ENCODE results near the gene TRAF2.
A peak's percentile ranks its signal among the peaks of the same experiment; 100 is the strongest.
"Not testable (repeated sequence)": the region's sequence is repeated elsewhere in the genome, so short reads cannot be mapped to it uniquely, and the experiment has no call there.

TRAF2 gene

DNA sequence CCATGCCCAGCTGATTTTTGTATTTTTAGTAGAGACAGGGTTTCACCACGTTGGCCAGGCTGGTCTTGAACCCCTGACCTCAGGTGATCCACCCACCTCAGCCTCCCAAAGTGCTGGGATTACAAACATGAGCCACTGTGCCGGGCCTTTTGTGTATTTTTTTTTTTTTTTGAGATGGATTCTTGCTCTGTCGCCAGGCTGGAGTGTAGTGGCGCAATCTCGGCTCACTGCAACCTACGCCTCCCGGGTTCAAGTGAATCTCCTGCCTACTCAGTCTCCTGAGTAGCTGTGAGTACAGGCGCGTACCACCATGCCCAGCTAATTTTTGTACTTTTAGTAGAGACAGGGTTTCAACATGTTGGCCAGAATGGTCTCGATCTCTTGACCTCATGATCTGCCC is 2.6 kb upstream of the TRAF2 start:
- DNase-seq, result not testable (repeated sequence)

DNA sequence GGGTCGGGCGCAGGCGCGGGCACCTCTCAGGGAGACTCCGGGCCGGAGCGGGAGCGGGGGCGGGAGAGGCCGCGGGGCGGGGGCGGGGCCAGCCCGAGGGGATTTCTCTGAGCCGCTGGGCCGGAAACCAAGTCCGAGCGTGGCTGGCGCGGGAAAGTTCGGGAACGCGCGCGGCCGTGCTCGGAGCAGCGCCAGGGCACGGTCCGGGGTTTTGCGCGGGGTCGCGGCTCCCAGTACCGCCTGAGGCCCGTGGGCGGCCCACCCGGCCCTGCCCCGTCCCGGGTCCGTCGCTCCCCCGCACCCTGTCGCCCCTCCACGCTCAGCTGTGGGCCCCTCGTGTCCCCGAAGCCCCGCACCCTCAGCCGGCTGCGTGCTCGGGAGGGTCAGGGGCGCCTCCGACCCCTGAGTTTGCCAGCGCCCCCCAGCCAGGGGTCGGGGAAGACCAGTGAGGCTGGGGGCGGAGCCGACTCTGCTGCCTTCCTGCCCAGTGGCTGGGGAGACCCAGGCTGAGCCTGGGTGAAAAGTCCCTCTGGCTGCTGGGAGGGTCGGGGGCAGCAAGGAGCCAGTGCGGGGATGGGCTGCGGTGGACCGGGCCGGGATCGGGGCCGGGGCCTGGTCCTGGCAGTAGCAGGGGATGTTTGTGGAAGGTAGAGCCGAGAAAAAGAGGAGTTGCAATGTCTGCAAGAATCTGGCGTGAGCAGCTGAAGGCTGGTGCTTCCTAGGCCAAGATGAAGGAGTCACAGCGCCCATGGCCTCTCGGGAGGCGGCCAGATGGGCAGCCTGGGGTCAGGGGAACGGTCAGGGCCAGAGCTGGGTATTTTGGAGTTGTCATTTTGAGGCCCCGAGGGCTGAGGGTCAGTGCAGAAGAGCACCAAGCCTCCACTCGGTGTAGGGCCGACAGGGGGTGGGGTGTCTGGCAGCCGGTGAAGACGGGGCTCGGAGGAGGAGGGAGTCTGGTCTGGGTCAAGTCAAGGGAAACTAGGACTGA is 588 bp downstream of the TRAF2 start:
- peak; percentile 39 for DNase-seq

DNA sequence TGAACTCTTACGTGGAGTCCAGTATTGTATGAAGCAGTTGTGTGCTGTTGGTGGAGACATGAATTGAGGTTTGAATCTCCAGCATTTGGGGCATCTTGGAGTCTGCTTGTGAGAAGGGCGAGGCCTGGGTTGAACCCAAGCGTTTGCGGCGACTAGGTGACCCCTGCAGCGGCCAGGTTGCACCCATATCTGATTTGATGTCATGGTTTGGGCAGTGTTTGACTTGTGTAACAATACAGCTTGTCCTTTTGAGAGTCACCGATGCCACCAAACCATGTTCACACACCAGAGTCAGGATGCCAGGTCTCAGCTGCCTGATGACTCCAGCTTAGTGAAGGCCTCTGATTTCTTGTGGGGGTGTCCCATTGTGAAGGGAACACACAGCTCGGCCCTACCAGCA is 2.1 kb downstream of the TRAF2 start:
- DNase-seq, result no peak

DNA sequence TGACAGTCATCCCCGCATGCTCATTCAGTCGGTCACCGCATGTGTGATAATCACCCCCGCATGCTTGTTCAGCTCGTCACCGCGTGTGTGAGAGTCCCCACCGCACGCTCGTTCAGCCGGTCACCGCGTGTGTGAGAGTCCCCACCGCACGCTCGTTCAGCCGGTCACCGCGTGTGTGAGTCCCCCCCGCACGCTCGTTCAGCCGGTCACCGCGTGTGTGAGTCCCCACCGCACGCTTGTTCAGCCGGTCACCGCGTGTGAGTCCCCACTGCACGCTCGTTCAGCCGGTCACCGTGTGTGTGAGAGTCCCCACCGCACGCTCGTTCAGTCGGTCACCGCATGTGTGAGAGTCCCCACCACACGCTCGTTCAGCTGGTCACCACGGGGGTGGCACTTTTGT is 3.5 kb downstream of the TRAF2 start:
- DNase-seq, result no peak

DNA sequence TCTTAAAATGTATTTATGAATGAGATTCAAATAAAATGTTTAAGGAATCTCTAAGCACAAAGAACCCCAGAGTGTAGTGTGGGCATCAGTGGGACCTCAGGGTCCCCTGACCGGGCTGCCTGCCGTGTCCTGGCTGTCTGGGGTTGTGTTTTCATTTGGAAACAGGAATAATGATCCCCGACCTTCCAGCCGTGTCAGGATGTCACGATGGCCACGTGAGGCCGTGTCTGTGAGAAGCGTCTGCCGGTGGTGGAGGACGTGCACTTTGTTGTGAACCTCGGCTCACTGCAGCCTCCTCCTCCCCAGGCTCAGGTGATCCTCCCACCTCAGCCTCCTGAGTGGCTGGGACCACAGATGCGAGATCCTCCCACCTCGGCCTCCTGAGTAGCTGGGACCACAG is 4.3 kb downstream of the TRAF2 start:
- no peak for DNase-seq

DNA sequence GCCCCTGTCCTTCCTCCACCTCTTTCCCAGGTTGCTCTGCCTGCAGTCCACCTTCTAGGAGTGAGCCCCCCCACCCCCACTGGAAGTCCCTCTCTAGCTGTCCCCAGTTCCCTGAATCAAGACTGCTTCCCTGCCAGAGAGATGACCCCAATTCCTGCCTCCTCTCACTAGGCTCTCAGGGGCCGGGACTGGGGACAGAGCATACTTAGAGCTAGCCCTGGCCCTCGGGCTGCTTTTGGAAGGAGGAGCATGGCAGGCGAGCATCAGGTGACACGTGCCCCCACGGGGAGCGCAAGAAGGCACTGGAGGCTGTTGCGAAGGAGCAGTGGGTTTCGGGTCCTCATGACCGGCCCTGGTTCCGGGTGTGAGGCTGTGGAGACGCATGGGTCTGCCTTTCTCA is 9.7 kb downstream of the TRAF2 start:
- DNase-seq, result no peak

DNA sequence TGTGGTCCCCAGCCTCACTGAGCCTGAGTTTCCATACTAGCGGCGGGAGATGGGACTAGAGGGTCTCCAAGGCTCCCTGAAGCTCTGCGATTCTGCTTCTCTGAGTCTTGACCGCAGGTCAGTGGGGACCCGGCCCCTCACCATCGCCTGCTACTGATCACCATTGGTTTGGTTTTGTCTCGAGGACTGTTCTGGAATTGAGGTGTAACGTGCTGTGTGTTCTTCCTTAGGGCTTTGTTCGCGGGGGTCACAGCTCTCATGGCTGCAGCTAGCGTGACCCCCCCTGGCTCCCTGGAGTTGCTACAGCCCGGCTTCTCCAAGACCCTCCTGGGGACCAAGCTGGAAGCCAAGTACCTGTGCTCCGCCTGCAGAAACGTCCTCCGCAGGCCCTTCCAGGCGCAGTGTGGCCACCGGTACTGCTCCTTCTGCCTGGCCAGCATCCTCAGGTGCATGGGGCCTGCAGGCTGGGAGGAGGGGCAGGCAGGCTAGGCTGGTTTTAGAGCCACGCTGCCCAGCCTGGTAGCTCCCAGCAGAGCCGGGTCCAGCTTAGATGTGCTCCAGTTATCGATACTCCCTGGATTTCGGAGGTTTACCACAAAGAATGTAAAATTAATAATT is 12.3 kb downstream of the TRAF2 start:
- DNase-seq, result no peak

DNA sequence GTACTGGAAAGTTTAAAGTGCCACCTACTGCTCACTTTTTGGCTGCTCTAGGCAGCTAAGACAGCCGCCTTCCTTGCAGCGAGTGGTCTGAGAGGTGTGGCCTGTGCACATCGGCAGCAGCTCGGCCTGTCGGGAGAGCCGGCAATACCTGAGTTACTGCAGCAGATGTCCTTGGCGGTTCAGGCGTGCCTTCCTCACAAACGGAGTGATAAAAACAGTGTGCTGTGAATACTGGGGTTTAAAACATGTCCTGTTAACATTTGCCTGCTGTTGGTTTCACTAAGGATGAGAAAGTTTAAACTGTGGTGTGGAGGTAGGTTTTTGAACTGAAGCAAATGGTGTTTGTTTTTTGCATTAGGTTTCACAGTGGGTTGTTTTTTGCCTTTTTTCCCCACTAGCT is 12.9 kb downstream of the TRAF2 start:
- no peak for DNase-seq

DNA sequence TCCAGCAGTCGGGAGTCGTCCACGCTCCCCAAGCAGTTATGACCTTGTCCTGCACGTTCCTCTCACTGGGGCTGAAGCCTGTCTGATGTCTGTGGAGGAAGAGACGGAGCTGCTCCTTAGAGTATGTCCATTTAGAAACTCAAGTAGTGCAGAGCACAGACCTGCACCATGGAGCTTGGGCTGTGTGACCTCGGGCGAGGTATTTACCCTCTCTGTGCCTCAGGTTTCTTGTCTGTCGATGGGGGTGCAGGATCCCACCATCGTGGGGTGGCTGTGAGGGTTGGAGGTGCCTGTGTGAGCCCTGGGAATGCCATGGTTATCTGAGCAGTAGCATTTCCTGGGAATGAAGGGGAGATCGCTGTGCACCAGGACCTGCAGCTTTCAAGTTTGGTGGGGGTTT is 14.2 kb downstream of the TRAF2 start:
- DNase-seq, result no peak

DNA sequence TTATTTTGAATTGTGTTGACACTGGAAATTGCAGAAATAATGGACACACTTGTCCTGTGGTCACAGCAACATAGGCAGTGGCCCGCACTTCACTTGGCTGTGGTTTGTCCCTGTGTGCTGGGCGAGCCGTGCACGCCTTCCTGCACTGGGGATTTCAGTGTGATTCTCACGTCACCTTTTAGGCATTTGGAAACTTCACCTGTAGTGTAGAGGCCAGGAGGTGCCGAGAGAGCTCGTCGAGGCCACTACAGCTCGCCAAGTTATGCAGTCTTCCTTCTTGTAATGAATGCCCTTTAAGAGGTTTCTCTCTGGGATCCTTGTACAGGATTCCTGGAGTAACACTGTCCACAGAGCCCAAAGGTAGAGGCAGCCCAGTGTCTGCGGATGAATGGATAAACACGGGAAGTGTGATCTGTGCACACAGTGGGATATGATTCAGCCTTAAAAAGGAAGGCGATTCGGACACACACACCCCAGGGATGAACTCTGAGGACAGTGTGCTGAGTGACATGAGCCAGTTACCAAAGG is 14.7 kb downstream of the TRAF2 start:
- no peak for DNase-seq

DNA sequence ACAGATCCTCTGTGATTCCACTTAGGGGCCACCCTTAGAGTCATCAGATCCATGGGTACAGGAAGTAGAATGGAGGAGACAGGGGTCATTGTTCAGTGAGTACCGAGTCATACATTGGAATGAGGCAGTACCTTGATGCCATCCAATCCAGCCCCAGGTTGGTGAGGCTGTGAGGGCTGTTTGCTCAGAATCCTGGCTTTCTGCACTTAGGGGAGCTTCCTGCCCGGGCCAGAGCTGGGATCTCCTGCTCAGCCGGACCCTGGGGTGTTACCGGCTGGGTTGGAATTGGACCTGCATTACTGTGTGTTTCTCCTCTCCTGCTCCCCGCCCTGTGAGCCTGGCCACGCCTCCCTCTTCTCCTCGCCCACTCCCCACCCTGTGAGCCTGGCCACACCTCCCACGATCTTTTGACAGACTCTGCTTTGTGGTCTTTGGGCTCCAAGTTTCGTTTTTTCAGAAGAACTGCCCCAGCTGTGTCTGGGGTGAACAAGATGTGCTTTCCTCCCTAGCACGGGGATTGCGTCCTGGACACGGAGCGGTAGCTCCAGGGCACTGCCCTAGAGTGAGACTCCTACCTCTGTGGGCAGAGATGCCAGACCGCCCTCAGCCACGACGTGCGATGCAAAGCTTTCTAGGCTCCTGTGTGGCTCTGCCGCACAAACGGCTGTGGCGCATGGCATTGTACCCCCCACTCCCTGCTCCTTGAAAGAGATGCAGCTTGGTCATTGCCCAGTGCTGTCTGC is 15.4 kb downstream of the TRAF2 start:
- no peak for DNase-seq

DNA sequence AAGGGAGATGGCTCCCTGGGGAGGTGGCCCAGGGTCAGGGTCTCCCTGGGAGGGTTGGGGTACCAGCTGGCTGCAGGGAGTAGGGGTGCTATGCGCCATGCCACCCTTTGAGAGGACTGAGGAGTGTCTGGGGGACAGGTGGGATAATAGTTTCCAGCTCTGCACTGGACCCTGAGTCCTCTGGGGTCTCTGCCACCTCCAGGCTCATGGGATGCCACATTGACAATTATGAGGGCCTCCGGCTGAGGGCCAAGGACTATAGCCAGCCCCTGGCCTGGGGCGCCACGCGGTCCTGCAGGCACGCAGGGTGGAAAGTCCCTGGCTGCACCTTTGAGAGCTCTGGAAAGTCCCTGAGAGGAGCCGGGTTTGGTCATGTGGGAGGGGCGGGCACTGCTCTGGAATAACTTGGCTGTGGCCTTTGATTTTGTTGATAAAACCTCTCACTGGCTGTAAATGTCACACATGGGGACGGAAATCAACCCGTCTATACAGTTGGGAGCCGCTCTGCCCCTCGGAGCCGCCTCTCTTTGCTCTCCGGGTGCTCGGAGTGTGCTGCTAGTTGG is 16.0 kb downstream of the TRAF2 start:
- DNase-seq, result no peak

DNA sequence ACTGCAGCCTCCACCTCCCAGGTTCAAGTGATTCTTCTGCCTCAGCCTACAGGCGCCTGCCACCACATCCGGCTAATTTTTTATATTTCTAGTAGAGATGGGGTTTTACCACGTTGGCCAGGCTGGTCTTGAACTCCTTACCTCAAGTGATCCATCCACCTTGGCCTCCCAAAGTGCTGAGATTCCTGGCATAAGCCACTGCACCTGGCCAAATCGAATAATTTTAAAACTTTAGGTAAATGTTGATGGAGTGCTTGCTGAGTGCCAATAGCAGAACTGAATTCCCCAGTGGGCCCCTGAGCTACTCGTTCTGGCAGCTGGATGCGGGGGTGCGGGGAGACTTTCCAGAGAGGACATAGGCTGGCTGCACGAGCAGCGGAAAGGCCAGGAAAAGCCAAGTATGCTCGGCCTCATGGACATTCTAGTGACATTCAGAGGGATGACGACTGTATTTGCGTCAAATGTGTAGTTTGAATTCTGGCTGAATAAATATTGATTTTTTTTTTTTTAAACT is 16.8 kb downstream of the TRAF2 start:
- DNase-seq, result no peak

DNA sequence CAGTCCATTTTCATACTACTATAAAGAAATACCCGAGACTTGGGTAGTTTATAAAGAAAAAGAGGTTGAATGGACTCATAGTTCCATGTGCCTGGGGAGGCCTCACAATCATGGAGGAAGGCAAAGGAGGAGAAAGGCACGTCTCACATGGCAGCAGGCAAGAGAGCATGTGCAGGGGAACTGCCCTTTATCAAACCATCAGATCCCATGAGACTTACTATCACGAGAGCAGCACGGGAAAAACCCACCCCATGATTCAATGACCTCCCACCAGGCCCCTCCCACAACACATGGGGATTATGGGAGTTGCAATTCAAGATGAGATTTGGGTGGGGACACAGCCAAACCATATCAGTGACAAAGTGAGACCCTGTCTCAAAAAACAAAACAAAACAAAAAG is 19.9 kb downstream of the TRAF2 start:
- DNase-seq, result no peak

DNA sequence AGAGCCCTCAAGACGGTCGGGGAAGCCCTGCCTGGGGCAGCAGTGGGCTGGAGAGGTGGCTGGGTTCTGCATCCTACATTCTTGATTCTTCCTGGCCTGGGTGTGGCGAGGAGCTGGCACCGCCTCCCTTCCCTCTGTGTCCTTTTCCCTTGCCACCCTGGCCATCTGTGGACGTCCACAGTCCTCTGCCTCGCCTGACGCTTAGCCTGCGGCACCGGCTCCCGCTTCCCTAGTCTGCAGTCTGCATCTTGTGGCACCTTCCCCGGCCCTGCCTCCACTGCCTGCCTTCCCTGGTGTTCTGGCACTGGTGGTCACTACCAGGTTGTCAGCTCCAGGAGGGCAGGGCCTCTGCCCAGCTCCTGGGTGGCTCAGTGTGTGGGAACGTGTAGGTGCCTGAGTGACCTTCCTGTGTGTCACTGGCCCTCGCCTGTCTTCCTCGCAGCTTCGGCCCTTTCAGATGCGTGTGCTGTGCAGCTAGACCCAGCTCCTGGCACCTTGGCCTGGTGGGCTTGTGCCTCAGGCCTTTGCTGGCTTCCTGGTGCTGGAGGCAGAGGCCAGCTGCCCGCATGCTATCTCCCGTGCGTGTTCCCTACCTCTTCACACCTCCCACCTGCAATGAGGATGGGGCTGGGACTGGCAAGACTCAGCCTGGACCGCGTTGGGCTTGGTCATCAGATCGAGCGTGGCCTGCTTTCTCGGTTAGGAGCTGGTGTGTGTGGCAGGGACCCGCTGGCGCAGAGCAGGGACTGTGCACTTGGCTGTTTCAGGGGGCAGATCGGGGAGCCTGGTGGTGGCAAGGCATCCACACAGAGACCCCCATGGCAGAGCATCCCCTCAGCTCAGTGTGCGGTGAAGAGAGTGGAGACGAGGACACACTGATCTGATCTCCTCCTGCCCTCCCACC is 20.9 kb downstream of the TRAF2 start:
- no peak for DNase-seq

DNA sequence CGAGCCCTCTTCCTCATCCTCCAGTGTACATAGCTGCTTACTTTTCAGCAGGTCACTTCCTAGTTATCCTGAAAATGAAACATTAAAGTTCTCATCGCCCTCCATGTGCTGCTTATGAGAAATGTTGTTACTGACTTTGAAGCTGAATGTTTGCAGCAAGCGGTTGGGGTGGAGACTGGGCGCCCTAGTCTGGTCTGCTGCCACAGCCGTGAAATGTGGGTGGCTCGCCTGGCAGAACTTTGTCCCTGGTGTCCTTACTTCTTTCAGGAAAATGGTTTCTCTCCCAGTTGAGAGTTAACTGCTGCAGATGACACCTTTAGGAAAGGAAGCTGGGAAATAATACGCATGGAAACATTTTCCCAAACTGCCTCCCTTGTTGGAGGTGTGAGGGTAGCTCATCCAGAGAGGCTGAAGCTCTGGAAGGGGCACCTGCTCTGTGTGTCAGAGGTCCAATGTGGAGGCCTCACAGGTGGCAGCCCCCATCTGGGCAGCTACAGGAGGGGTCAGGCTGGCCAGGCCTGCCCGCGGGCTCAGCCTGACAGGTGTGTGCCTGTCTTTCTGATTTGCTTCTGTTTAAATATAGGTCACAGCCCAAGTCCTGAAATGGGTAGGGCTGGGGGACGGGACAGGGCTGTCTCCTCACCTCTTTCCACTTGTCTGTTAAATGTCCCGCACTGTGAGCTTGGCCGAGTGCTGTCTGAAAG is 24.0 kb downstream of the TRAF2 start:
- DNase-seq, result no peak

DNA sequence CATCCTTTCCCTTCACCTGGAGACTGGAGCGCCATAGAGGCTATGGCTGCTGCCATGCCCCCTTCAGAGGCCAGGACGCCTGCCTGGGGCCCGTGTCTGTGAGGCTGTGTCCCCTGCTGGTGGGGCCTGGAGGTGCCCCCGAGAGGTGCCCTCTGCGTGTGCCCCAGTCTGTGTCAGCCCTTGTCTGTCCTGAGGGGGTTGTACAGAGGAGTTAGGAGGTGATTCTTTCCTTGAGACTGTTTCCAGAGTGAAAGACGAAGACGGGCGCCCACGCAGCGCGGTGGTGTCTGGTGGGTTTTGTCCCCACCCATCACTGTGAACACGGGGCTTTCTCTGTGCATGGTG is 24.6 kb downstream of the TRAF2 start:
- no peak for DNase-seq

DNA sequence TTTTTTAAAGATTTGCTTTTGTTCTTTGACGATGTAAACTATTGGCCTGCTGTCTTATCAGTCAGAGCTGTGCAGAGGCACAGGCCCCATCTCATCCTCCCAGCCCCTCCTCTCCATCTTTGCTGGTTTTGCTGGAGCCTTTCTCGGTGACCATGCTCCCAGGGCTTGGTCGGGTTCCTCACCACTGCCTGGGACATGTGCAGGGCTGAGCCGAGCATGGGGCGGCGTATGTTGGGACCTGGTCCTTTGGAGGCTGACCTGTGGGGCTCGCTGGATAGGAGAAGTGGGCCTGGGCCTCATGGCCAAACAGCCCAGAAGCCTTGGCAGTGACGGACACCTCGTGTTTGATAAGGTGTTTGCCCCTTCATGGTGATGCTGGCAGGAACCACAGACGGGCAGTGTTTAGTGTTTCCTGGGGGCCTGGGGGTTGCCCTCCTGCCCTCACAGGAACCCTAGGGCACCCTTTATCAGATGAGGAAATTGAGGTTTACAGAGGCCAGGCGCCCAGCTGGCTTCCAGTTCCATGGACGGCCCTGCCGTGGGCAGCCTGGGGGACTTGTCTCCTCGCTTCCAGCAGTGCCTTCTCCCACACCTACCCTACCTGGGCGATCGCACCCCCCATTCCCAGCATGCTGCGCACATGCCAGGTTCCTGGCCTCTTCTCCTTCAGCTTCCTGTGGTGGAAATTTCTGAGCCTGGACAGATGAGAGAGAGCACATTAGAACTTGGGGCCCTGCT is 27.6 kb downstream of the TRAF2 start:
- DNase-seq, result no peak

DNA sequence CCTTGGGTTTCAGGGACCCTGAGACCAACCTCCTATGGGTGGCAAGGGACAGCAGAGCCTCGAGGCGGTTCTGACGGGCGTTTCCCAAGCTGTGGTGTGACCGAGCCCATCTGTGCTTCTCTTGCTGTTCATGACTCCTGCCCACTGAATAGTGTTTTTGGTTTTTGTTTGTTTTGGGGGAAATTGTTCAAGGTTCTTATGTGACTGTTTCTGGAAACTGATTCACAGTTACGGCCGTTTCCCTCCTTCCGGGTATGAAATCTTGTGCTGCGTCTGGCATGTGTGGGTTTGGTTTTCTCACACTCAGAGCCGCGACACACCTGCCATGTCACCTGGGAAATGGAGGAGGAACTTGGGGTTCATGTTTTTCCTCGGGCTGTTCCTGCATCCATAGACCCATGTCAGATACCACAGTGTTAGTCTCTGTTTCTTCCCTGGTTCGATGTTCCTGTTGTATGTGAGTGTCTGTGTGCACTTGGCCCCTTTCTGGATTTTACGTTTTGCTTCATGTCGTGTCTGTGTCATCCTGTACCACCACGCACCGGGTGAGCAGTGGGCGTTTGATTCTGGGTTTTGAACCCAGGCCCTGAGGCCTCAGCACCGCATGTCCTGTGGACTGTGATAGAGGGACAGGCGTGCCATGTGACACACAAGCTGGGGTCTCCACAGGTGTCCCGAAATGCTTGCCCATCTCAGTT is 29.5 kb downstream of the TRAF2 start:
- DNase-seq, result no peak
